ENCODE data around the gene PRSS57. TPM values are rescaled to one million over a fixed set of nuclear protein-coding genes. Genes with fewer than 3 reads are reported as not detected.

PRSS57 gene
- total and polyA plus RNA-seq, 2 of the 13 experiments (the other 11 are each of a cell fraction or from before 2014, with no cell fraction given) = 0.12 TPM; not detected in 1

DNA sequence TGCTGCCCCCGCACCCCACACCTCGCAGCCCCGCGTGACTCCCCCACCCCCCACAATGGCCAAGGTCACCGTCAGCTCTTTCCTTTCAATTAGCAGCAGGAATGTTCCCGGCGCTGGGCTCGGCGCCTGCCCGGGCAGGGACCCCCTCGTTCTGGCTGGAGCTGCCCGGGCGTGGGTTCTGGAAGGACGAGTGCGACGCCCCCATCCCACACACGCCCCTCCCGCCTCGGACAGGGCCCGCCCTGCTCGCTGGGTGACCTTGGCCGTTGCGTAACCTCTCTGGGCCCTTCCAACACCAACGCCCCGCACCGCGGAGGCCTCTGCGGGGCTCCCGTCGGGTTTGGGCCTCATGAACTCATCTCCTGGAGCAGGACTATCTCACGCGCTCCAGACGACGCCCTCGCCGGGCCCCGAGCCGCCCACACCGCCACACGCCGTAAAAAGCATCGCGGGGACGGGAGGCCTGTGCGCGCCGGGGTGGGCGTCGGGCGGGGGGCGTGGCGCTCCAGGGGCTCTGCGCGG, 23.8 kb upstream of the PRSS57 start (continued):
- TF ChIP-seq, protein P1, sequence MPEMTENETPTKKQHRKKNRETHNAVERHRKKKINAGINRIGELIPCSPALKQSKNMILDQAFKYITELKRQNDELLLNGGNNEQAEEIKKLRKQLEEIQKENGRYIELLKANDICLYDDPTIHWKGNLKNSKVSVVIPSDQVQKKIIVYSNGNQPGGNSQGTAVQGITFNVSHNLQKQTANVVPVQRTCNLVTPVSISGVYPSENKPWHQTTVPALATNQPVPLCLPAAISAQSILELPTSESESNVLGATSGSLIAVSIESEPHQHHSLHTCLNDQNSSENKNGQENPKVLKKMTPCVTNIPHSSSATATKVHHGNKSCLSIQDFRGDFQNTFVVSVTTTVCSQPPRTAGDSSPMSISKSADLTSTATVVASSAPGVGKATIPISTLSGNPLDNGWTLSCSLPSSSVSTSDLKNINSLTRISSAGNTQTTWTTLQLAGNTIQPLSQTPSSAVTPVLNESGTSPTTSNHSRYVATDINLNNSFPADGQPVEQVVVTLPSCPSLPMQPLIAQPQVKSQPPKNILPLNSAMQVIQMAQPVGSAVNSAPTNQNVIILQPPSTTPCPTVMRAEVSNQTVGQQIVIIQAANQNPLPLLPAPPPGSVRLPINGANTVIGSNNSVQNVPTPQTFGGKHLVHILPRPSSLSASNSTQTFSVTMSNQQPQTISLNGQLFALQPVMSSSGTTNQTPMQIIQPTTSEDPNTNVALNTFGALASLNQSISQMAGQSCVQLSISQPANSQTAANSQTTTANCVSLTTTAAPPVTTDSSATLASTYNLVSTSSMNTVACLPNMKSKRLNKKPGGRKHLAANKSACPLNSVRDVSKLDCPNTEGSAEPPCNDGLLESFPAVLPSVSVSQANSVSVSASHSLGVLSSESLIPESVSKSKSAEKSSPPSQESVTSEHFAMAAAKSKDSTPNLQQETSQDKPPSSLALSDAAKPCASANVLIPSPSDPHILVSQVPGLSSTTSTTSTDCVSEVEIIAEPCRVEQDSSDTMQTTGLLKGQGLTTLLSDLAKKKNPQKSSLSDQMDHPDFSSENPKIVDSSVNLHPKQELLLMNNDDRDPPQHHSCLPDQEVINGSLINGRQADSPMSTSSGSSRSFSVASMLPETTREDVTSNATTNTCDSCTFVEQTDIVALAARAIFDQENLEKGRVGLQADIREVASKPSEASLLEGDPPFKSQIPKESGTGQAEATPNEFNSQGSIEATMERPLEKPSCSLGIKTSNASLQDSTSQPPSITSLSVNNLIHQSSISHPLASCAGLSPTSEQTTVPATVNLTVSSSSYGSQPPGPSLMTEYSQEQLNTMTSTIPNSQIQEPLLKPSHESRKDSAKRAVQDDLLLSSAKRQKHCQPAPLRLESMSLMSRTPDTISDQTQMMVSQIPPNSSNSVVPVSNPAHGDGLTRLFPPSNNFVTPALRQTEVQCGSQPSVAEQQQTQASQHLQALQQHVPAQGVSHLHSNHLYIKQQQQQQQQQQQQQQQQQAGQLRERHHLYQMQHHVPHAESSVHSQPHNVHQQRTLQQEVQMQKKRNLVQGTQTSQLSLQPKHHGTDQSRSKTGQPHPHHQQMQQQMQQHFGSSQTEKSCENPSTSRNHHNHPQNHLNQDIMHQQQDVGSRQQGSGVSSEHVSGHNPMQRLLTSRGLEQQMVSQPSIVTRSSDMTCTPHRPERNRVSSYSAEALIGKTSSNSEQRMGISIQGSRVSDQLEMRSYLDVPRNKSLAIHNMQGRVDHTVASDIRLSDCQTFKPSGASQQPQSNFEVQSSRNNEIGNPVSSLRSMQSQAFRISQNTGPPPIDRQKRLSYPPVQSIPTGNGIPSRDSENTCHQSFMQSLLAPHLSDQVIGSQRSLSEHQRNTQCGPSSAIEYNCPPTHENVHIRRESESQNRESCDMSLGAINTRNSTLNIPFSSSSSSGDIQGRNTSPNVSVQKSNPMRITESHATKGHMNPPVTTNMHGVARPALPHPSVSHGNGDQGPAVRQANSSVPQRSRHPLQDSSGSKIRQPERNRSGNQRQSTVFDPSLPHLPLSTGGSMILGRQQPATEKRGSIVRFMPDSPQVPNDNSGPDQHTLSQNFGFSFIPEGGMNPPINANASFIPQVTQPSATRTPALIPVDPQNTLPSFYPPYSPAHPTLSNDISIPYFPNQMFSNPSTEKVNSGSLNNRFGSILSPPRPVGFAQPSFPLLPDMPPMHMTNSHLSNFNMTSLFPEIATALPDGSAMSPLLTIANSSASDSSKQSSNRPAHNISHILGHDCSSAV (CRISPR knock-in tag; IDR thresholded peaks at IDR 0.05; ENCODE audit: borderline replicate concordance) = no peak
- TF ChIP-seq, protein P2, sequence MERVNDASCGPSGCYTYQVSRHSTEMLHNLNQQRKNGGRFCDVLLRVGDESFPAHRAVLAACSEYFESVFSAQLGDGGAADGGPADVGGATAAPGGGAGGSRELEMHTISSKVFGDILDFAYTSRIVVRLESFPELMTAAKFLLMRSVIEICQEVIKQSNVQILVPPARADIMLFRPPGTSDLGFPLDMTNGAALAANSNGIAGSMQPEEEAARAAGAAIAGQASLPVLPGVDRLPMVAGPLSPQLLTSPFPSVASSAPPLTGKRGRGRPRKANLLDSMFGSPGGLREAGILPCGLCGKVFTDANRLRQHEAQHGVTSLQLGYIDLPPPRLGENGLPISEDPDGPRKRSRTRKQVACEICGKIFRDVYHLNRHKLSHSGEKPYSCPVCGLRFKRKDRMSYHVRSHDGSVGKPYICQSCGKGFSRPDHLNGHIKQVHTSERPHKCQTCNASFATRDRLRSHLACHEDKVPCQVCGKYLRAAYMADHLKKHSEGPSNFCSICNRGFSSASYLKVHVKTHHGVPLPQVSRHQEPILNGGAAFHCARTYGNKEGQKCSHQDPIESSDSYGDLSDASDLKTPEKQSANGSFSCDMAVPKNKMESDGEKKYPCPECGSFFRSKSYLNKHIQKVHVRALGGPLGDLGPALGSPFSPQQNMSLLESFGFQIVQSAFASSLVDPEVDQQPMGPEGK (CRISPR knock-in tag; IDR thresholded peaks at IDR 0.05) = peak; percentile 91
- no peak for TF ChIP-seq ZIK1 (CRISPR knock-in tag; IDR thresholded peaks at IDR 0.05; ENCODE audit: borderline replicate concordance, low read depth)
- peak; percentile 27; the same call in 1 of the 2 replicates for TF ChIP-seq ZMYM3 (CRISPR knock-in tag; IDR thresholded peaks at IDR 0.05)
- 0 out of 2 replicates have a peak, but pooled peaks have one; percentile 36 for TF ChIP-seq SALL2 (CRISPR knock-in tag; IDR thresholded peaks at IDR 0.05)
- TF ChIP-seq ZNF501 (CRISPR knock-in tag; IDR thresholded peaks at IDR 0.05) = peak; percentile 51; the same call in 1 of the 2 replicates
- peak; percentile 57; the same call in 1 of the 2 replicates for TF ChIP-seq ZNF724P (CRISPR knock-in tag; IDR thresholded peaks at IDR 0.05; ENCODE audit: borderline replicate concordance)
- peak; percentile 37; the same call in 1 of the 2 replicates for TF ChIP-seq ARHGAP35 (CRISPR knock-in tag; IDR thresholded peaks at IDR 0.05; ENCODE audit: borderline replicate concordance)
- TF ChIP-seq, protein P3, sequence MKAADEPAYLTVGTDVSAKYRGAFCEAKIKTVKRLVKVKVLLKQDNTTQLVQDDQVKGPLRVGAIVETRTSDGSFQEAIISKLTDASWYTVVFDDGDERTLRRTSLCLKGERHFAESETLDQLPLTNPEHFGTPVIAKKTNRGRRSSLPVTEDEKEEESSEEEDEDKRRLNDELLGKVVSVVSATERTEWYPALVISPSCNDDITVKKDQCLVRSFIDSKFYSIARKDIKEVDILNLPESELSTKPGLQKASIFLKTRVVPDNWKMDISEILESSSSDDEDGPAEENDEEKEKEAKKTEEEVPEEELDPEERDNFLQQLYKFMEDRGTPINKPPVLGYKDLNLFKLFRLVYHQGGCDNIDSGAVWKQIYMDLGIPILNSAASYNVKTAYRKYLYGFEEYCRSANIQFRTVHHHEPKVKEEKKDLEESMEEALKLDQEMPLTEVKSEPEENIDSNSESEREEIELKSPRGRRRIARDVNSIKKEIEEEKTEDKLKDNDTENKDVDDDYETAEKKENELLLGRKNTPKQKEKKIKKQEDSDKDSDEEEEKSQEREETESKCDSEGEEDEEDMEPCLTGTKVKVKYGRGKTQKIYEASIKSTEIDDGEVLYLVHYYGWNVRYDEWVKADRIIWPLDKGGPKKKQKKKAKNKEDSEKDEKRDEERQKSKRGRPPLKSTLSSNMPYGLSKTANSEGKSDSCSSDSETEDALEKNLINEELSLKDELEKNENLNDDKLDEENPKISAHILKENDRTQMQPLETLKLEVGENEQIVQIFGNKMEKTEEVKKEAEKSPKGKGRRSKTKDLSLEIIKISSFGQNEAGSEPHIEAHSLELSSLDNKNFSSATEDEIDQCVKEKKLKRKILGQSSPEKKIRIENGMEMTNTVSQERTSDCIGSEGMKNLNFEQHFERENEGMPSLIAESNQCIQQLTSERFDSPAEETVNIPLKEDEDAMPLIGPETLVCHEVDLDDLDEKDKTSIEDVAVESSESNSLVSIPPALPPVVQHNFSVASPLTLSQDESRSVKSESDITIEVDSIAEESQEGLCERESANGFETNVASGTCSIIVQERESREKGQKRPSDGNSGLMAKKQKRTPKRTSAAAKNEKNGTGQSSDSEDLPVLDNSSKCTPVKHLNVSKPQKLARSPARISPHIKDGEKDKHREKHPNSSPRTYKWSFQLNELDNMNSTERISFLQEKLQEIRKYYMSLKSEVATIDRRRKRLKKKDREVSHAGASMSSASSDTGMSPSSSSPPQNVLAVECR (CRISPR knock-in tag; IDR thresholded peaks at IDR 0.05; ENCODE audit: borderline replicate concordance) = peak; percentile 44; the same call in 1 of the 2 replicates
- peak; percentile 75; the same call in 1 of the 2 replicates for TF ChIP-seq TBX2 (CRISPR knock-in tag; IDR thresholded peaks at IDR 0.05; ENCODE audit: borderline replicate concordance)
- 0 out of 2 replicates have a peak, but pooled peaks have one; percentile 47 for TF ChIP-seq SATB2 (CRISPR knock-in tag; IDR thresholded peaks at IDR 0.05)
- no peak for TF ChIP-seq KDM5B (CRISPR knock-in tag; IDR thresholded peaks at IDR 0.05; ENCODE audit: borderline replicate concordance)
- TF ChIP-seq ZFY (CRISPR knock-in tag; IDR thresholded peaks at IDR 0.05) = peak; percentile 77

Measured in HepG2 (cell line).